ENCODE results near the gene MGME1.

DNA sequence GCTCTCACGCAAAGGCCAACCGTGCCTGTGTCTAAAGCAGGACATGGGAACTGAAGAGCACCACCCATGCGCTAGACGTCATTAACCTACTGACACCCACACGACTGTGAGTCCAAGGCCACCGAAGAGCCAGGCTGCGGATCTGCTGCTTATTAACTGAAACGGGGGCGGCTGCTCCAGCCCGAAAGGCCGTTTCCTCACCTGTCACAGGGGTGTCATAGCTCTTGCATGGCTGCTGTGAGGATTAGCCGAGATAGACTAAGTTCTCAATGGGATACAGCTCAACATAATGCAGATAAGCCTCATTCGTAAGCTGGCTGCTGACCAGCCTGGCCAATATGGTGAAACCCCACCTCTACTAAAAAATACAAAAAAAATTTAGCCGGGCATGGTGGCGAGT lies 62.2 kb downstream of the MGME1 start:
- TF ChIP-seq ZNF274 (IDR thresholded peaks at IDR 0.05; ENCODE audit: low read depth, low read length): no peak
- TF ChIP-seq YY1 (IDR thresholded peaks at IDR 0.05; ENCODE audit: insufficient read depth, insufficient read length): no peak
- TF ChIP-seq SUZ12 (IDR thresholded peaks at IDR 0.05; ENCODE audit: extremely low read depth, insufficient read depth, insufficient read length): no peak

All from NT2/D1 (cell line).